ENCODE data around the gene ADAD2.

Gene ADAD2

GRCh38 chr16:84177741-84178073 lies 13.2 kb upstream of the ADAD2 start:
- no peaks in the 10 kb centered on the region for H4K20me1 ChIP-seq (ENCODE audit: insufficient read depth)
- H3K27ac ChIP-seq: no peak overlapping the region
- H2AFZ ChIP-seq (ENCODE audit: low read depth): no peak overlapping the region
- H3K9ac ChIP-seq: no peak overlapping the region
- no peaks in the 10 kb centered on the region for H3K36me3 ChIP-seq (ENCODE audit: insufficient read depth)
- H3K4me1 ChIP-seq (ENCODE audit: low read depth, poor library complexity, severe bottlenecking): peaks cover 16% of the 10 kb centered on the region
- no peaks in the 10 kb centered on the region for H3K27me3 ChIP-seq (ENCODE audit: insufficient read depth, low read depth)
- no peak overlapping the region for H3K4me2 ChIP-seq
- H3K79me2 ChIP-seq (ENCODE audit: insufficient read depth, low read depth): no peaks in the 10 kb centered on the region
- TF ChIP-seq CTCF (conservative IDR thresholded peaks at IDR 0.05; ENCODE audit: low read depth, low read length): no peak
- H3K4me3 ChIP-seq (IDR thresholded peaks at IDR 0.05; ENCODE audit: insufficient read depth, low read depth, low read length): no peak overlapping the region

DNA sequence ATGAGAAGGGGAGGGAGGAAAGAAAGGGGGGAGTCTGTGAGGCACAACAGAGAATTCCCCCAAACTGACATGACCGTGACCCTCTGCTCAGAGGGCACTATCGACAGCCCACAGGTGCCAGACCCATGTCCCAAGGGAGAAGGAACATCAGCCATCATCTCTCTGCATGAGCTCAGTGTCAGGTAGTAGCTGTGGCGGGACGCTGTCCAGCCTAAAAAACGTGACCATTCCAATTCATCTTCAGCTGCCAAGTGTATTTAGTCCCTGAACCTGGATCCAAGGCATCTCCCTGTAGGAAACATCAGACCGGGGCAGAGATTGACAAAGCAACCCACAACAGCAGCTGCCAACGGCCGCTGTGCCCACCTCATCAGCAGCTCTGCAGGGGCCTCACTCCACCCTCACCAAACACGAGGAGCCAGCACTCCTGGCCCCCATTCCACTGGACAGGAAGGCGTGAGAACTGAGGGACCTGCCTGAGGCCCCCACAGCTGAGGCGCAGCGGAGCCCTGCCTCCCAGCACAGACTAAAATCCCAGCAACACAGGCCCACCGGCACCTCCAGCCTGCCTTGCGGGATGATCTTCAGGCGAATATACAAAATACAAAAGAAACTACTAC lies 12.7 kb upstream of the ADAD2 start:
- no peak overlapping the region for H3K27ac ChIP-seq
- no peaks in the 10 kb centered on the region for H3K27me3 ChIP-seq (ENCODE audit: insufficient read depth, low read depth)
- no peak overlapping the region for H3K9ac ChIP-seq
- no peak overlapping the region for H2AFZ ChIP-seq (ENCODE audit: low read depth)
- H4K20me1 ChIP-seq (ENCODE audit: insufficient read depth): no peaks in the 10 kb centered on the region
- H3K4me1 ChIP-seq (ENCODE audit: low read depth, poor library complexity, severe bottlenecking): peaks cover 16% of the 10 kb centered on the region
- H3K4me3 ChIP-seq (IDR thresholded peaks at IDR 0.05; ENCODE audit: insufficient read depth, low read depth, low read length): no peak overlapping the region
- no peak for TF ChIP-seq CTCF (conservative IDR thresholded peaks at IDR 0.05; ENCODE audit: low read depth, low read length)
- no peak overlapping the region for H3K4me2 ChIP-seq
- no peaks in the 10 kb centered on the region for H3K79me2 ChIP-seq (ENCODE audit: insufficient read depth, low read depth)
- H3K36me3 ChIP-seq (ENCODE audit: insufficient read depth): no peaks in the 10 kb centered on the region

DNA sequence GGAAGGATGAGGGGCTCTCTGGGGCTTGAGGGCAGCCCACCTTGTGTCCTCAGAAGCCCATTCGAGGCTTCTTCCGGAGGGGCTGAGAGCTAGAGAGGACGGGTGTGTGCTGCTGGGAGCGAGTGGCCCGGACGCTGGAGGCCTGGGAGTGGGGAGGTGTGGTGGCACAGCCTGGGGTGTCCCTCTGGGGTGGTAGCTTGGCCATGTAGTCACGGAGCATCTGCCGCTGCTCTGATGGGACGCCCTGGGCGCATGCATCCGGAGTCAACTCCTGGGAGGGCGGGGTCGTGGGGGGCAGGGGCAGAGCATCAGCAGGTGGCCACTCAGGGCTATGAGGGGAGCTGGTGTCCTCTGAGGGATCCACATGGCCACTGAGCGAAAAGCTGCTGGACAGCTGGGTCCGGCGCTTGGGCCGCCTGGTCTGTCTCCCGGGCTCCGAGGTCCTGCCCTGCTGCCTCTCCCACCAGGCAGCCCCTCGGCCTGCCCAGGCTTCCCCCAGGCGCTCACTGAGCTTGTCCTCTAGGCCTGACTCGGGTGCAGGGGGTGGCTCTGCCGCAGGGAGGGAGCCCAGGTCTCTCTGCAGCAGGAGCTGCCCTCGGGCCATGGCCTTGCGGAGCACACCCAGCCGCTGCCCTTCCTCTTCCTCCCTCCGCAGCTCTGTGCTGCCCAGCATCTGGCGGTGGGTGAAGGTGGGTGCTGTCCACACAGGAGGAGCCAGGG lies 11.9 kb upstream of the ADAD2 start:
- Histone ChIP-seq H4K20me1 (ENCODE audit: insufficient read depth) (no peaks in the 10 kb centered on the region), H3K27me3 (ENCODE audit: insufficient read depth, low read depth) (no peaks in the 10 kb centered on the region), H3K36me3 (ENCODE audit: insufficient read depth) (no peaks in the 10 kb centered on the region), H3K27ac (no peak overlapping the region), H3K79me2 (ENCODE audit: insufficient read depth, low read depth) (no peaks in the 10 kb centered on the region), H3K4me2 (no peak overlapping the region), H3K4me1 (ENCODE audit: low read depth, poor library complexity, severe bottlenecking) (peaks cover 16% of the 10 kb centered on the region), H3K9ac (no peak overlapping the region), H3K4me3 (IDR thresholded peaks at IDR 0.05; ENCODE audit: insufficient read depth, low read depth, low read length) (no peak overlapping the region), H2AFZ (ENCODE audit: low read depth) (no peak overlapping the region)
- no peak for TF ChIP-seq CTCF (conservative IDR thresholded peaks at IDR 0.05; ENCODE audit: low read depth, low read length)

GRCh38 chr16:84179612-84180320 lies 11.2 kb upstream of the ADAD2 start:
- Histone ChIP-seq H3K79me2 (ENCODE audit: insufficient read depth, low read depth) (no peaks in the 10 kb centered on the region), H3K36me3 (ENCODE audit: insufficient read depth) (no peaks in the 10 kb centered on the region), H3K4me1 (ENCODE audit: low read depth, poor library complexity, severe bottlenecking) (peaks cover 13% of the 10 kb centered on the region), H3K27me3 (ENCODE audit: insufficient read depth, low read depth) (no peaks in the 10 kb centered on the region), H3K4me2 (no peak overlapping the region), H4K20me1 (ENCODE audit: insufficient read depth) (no peaks in the 10 kb centered on the region), H3K27ac (no peak overlapping the region), H3K9ac (no peak overlapping the region), H3K4me3 (IDR thresholded peaks at IDR 0.05; ENCODE audit: insufficient read depth, low read depth, low read length) (no peak overlapping the region), H2AFZ (ENCODE audit: low read depth) (no peak overlapping the region)
- no peak for TF ChIP-seq CTCF (conservative IDR thresholded peaks at IDR 0.05; ENCODE audit: low read depth, low read length)
